SK-N-SH (cell line): ENCODE results near the gene B4GALT3. TPM values are rescaled to one million over a fixed set of nuclear protein-coding genes. Genes with fewer than 3 reads are reported as not detected.

ENCODE experiments used
- CTCF ChIA-PET: fragments of 300-600, 350-600 bp; formaldehyde crosslinking; extraction: SDS; loops from one replicate; lab custom pipeline; 2021; lab: Yijun Ruan, JAX
- POLR2A ChIA-PET: fragments of 350-600 bp; sonication (Branson Sonifier 250); formaldehyde crosslinking; extraction: SDS; loops from one replicate; lab custom pipeline; 2020; ENCODE audit warnings: antibody characterized with exemption, inconsistent platforms; lab: Yijun Ruan, JAX
- DNase-seq: peaks from one replicate; pipeline ENCODE4 v3.0.0; 2012
- H2AFZ ChIP-seq: fragments of 200-600 bp; sonication (generic); 2 replicates; pipeline ENCODE4 v1.8.1; 2016; ENCODE audit warnings: antibody characterized with exemption, mild to moderate bottlenecking, low read depth
- H3F3A ChIP-seq: fragments of 200-600 bp; sonication (generic); replicated peaks from 2 replicates; pipeline ENCODE3; 2016; ENCODE audit warnings: antibody characterized with exemption, mild to moderate bottlenecking; ENCODE audit not compliant: insufficient read depth
- H3K27ac ChIP-seq, 2 experiments: fragments of 200-500 bp in 1 of 2; fragments of 200-600 bp in 1 of 2; sonication (Bioruptor generic) in 1 of 2; sonication (generic), shearing (Covaris generic) in 1 of 2; 2 replicates each; pipeline versions ENCODE4 v1.5.1 to v1.6.1; 2014 to 2016; ENCODE audit warnings: low read depth in 2 of 2, inconsistent platforms in 1 of 2, low read length in 1 of 2, mild to moderate bottlenecking in 1 of 2, mixed read lengths in 1 of 2
- H3K27me3 ChIP-seq: fragments of 200-600 bp; sonication (generic), shearing (Covaris generic); 2 replicates; pipeline ENCODE4 v1.6.1; 2016; ENCODE audit warnings: mixed run types; ENCODE audit not compliant: insufficient read depth
- H3K36me3 ChIP-seq, 2 experiments: fragments of 200-500 bp in 1 of 2; fragments of 200-600 bp in 1 of 2; sonication (Bioruptor generic) in 1 of 2; sonication (generic) in 1 of 2; replicated peaks in 1 of 2; 2 replicates each; pipeline versions ENCODE3 to v1.5.1; 2014 to 2016; ENCODE audit warnings: low read length in 1 of 2, mild to moderate bottlenecking in 1 of 2; ENCODE audit not compliant: insufficient read depth in 2 of 2, control insufficient read depth in 1 of 2
- H3K4me1 ChIP-seq, 2 experiments: fragments of 200-500 bp in 1 of 2; fragments of 200-600 bp in 1 of 2; sonication (Bioruptor generic) in 1 of 2; sonication (generic), shearing (Covaris generic) in 1 of 2; 2 replicates each; pipeline versions ENCODE4 v1.5.1 to v1.6.1; 2014 to 2016; ENCODE audit warnings: low read depth in 1 of 2, low read length in 1 of 2, mixed run types in 1 of 2; ENCODE audit not compliant: insufficient read depth in 2 of 2, control insufficient read depth in 1 of 2
- H3K4me2 ChIP-seq: fragments of 200-600 bp; sonication (generic), shearing (Covaris generic); 2 replicates; pipeline ENCODE4 v1.6.1; 2017; ENCODE audit warnings: mixed run types
- H3K4me3 ChIP-seq, 2 experiments: fragments of 200-500 bp in 1 of 2; fragments of 200-600 bp in 1 of 2; sonication (Bioruptor generic) in 1 of 2; sonication (generic), shearing (Covaris generic) in 1 of 2; 2 replicates each; pipeline versions ENCODE4 v1.5.1 to v1.8.1; 2014 to 2016; ENCODE audit warnings: low read depth in 2 of 2, inconsistent platforms in 1 of 2, low read length in 1 of 2, mild to moderate bottlenecking in 1 of 2, mixed read lengths in 1 of 2, moderate library complexity in 1 of 2
- H3K79me2 ChIP-seq: fragments of 200-600 bp; sonication (generic); 2 replicates; pipeline ENCODE4 v1.8.1; 2017; ENCODE audit warnings: mild to moderate bottlenecking; ENCODE audit not compliant: insufficient read depth
- H3K9ac ChIP-seq: fragments of 200-600 bp; sonication (generic); 2 replicates; pipeline ENCODE4 v1.6.1; 2017; ENCODE audit warnings: mixed run types
- H3K9me2 ChIP-seq: fragments of 200-600 bp; sonication (generic); 2 replicates; pipeline ENCODE4 v1.6.1; 2017; ENCODE audit warnings: mixed run types
- H3K9me3 ChIP-seq: fragments of 200-600 bp; sonication (generic); 2 replicates; pipeline ENCODE4 v1.6.1; 2017; ENCODE audit warnings: mixed run types, mild to moderate bottlenecking, moderate library complexity
- H4K20me1 ChIP-seq: fragments of 200-600 bp; sonication (generic); 2 replicates; pipeline ENCODE4 v1.6.1; 2017; ENCODE audit warnings: mild to moderate bottlenecking, mixed run types; ENCODE audit not compliant: insufficient read depth
- CHD2 ChIP-seq: fragments of 150-350 bp; IDR thresholded peaks from 2 replicates; pipeline ENCODE4 v1.6.1; 2018; ENCODE audit warnings: low read length; ENCODE audit not compliant: partially characterized antibody
- ELF1 ChIP-seq: IDR thresholded peaks from 2 replicates; pipeline ENCODE4 v1.4.0; 2012
- EZH2phosphoT487 ChIP-seq: fragments of 200-600 bp; sonication (generic); IDR thresholded peaks from 2 replicates; pipeline ENCODE4 v1.6.1; 2017; ENCODE audit warnings: low read depth, mixed run types, mild to moderate bottlenecking, antibody characterized with exemption, moderate library complexity, borderline replicate concordance
- FOXM1 ChIP-seq: IDR thresholded peaks from 2 replicates; pipeline ENCODE4 v1.4.0; 2012; ENCODE audit warnings: low read depth, mild to moderate bottlenecking
- GABPA ChIP-seq: IDR thresholded peaks from 2 replicates; pipeline ENCODE4 v1.4.0; 2012; ENCODE audit warnings: low read depth, mild to moderate bottlenecking
- JUND ChIP-seq: IDR thresholded peaks from 2 replicates; pipeline ENCODE4 v1.4.0; 2012
- MAX ChIP-seq: IDR thresholded peaks from 2 replicates; pipeline ENCODE4 v1.4.0; 2012; ENCODE audit warnings: low read depth
- MEF2A ChIP-seq: IDR thresholded peaks from 2 replicates; pipeline ENCODE4 v1.4.0; 2012; ENCODE audit warnings: low read depth, borderline replicate concordance
- NRF1 ChIP-seq: IDR thresholded peaks from 2 replicates; pipeline ENCODE4 v1.6.1; 2012; ENCODE audit warnings: low read depth, mild to moderate bottlenecking, low read length
- POLR2AphosphoS5 ChIP-seq: IDR thresholded peaks from 2 replicates; pipeline ENCODE4 v1.6.1; 2012; ENCODE audit warnings: low read depth, low read length
- RCOR1 ChIP-seq: fragments of 150-350 bp; IDR thresholded peaks from 2 replicates; pipeline ENCODE4 v1.6.1; 2017; ENCODE audit warnings: antibody characterized with exemption, low read length
- SIN3A ChIP-seq: IDR thresholded peaks from 2 replicates; pipeline ENCODE4 v1.6.1; 2012; ENCODE audit warnings: low read depth, mild to moderate bottlenecking, low read length, moderate library complexity, borderline replicate concordance
- SMC3 ChIP-seq: IDR thresholded peaks from 2 replicates; pipeline ENCODE4 v1.6.1; 2012; ENCODE audit warnings: low read depth, low read length, improper control_type of control experiment
- TEAD4 ChIP-seq: IDR thresholded peaks from 2 replicates; pipeline ENCODE4 v1.4.0; 2012; ENCODE audit warnings: mild to moderate bottlenecking, borderline replicate concordance; ENCODE audit not compliant: insufficient read depth
- USF2 ChIP-seq: fragments of 150-350 bp; IDR thresholded peaks from 2 replicates; pipeline ENCODE4 v1.6.1; 2017; ENCODE audit warnings: antibody characterized with exemption, low read length, low read depth, borderline replicate concordance
- YY1 ChIP-seq: IDR thresholded peaks from 2 replicates; pipeline ENCODE4 v1.4.0; 2012; ENCODE audit warnings: low read depth, mild to moderate bottlenecking
- WGBS: methylation state at CpG from one replicate; pipeline ENCODE4 v1.1.6; 2017; ENCODE audit warnings: low lambda C conversion rate; 5-methylcytosine and 5-hydroxymethylcytosine counted together
- polyA plus RNA-seq, 3 experiments: library from polyadenylated mRNA; depleted of rRNA; stranded (reverse); fragments of >200 nt; gene quantifications; 2 replicates each; pipeline ENCODE4 v1.2.3, GENCODE V29; 2012
- TF ChIP-seq, protein P1 (sequence below): IDR thresholded peaks from 2 replicates; pipeline ENCODE4 v1.4.0; 2012; ENCODE audit warnings: low read depth, borderline replicate concordance
- TF ChIP-seq, protein P2 (sequence below): fragments of 150-350 bp; IDR thresholded peaks from 2 replicates; pipeline ENCODE4 v1.6.1; 2016; ENCODE audit warnings: mild to moderate bottlenecking, low read depth, low read length

B4GALT3 gene
- polyA plus RNA-seq, 1 of the 3 experiments (the other 2 are of a cell fraction), result 56.5 TPM

- TF ChIP-seq SIN3A, result no peak
- TF ChIP-seq CHD2, result no peak
- no peak for TF ChIP-seq POLR2AphosphoS5
- TF ChIP-seq USF2, result no peak
- no peak for TF ChIP-seq RCOR1
- TF ChIP-seq NRF1, result no peak
- TF ChIP-seq, all 33 proteins: peak for 0
These were observed 24.1 kb downstream of the B4GALT3 start (continued) for GRCh38 chr1:161153176-161153575.

GRCh38 chr1:161145832-161146231, 31.5 kb downstream of the B4GALT3 start:
- POLR2A ChIA-PET, result no interaction called here
- Histone ChIP-seq H3K27ac (no peak overlapping the region), H3K79me2 (no peaks in the 10 kb centered on the region), H3K4me3 (no peak overlapping the region), H3K9ac (no peak overlapping the region), H4K20me1 (no peaks in the 10 kb centered on the region), H3K4me1 (no peaks in the 10 kb centered on the region), H3F3A (no peaks in the 10 kb centered on the region), H3K4me2 (no peak overlapping the region), H3K9me2 (no peaks in the 10 kb centered on the region), H3K9me3 (no peaks in the 10 kb centered on the region), H3K27me3 (no peaks in the 10 kb centered on the region), H3K36me3 (no peaks in the 10 kb centered on the region), H2AFZ (no peak overlapping the region)
- DNase-seq, result no peak
- 87% methylated on average over 3 of the region's 3 CpGs for WGBS
- CTCF ChIA-PET, result interaction anchor here (1.5 kb wide), 1 partner anchor 20 kb away, joined by 3 read pairs; the partner anchor contains the start of gene PPOX
- no peak for TF ChIP-seq JUND
- no peak for TF ChIP-seq MEF2A
- TF ChIP-seq, protein P1, sequence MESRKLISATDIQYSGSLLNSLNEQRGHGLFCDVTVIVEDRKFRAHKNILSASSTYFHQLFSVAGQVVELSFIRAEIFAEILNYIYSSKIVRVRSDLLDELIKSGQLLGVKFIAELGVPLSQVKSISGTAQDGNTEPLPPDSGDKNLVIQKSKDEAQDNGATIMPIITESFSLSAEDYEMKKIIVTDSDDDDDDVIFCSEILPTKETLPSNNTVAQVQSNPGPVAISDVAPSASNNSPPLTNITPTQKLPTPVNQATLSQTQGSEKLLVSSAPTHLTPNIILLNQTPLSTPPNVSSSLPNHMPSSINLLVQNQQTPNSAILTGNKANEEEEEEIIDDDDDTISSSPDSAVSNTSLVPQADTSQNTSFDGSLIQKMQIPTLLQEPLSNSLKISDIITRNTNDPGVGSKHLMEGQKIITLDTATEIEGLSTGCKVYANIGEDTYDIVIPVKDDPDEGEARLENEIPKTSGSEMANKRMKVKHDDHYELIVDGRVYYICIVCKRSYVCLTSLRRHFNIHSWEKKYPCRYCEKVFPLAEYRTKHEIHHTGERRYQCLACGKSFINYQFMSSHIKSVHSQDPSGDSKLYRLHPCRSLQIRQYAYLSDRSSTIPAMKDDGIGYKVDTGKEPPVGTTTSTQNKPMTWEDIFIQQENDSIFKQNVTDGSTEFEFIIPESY, result no peak
- no peak for TF ChIP-seq ELF1
- no peak for TF ChIP-seq TEAD4
- TF ChIP-seq MAX, result no peak
- TF ChIP-seq FOXM1, result no peak
- no peak for TF ChIP-seq RCOR1
- TF ChIP-seq USF2, result no peak
- no peak for TF ChIP-seq GABPA
- no peak for TF ChIP-seq YY1
- no peak for TF ChIP-seq EZH2phosphoT487
- TF ChIP-seq, protein P2, sequence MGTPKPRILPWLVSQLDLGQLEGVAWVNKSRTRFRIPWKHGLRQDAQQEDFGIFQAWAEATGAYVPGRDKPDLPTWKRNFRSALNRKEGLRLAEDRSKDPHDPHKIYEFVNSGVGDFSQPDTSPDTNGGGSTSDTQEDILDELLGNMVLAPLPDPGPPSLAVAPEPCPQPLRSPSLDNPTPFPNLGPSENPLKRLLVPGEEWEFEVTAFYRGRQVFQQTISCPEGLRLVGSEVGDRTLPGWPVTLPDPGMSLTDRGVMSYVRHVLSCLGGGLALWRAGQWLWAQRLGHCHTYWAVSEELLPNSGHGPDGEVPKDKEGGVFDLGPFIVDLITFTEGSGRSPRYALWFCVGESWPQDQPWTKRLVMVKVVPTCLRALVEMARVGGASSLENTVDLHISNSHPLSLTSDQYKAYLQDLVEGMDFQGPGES, result no peak
- no peak for TF ChIP-seq SMC3
